Activated CD8-positive, alpha-beta memory T cell treated with anti-CD3 and anti-CD28 coated beads for 36 hours (primary cell): ENCODE data around the gene ANKRD2. TPM values are rescaled to one million over a fixed set of nuclear protein-coding genes. Genes with fewer than 3 reads are reported as not detected.
"Not testable (repeated sequence)": the region's sequence is repeated elsewhere in the genome, so short reads cannot be mapped to it uniquely, and the experiment has no call there.

Source experiments
- CTCF ChIA-PET: fragments of 350-600 bp; sonication (Branson Sonifier 250); formaldehyde crosslinking; loops from one replicate; lab custom pipeline; 2021; ENCODE audit warnings: antibody characterized with exemption; lab: Charles Lee
- POLR2A ChIA-PET: fragments of 350-600 bp; sonication (Branson Sonifier 250); formaldehyde crosslinking; loops from one replicate; lab custom pipeline; 2021; ENCODE audit warnings: antibody characterized with exemption; lab: Charles Lee
- total RNA-seq, 2 experiments: library from RNA; stranded (reverse); gene quantifications; one replicate each; pipeline ENCODE4 v1.2.3, GENCODE V29; 2021

ANKRD2 gene
- total RNA-seq, 2 experiments from 2014 or later, result 0.13 TPM; not detected in 1

- CTCF ChIA-PET, result interaction anchor here (1.5 kb wide), 1 partner anchor 12 kb away, joined by 6 read pairs; no protein-coding TSS in a partner anchor
- POLR2A ChIA-PET, result no interaction called here
These were observed 30.2 kb upstream of the ANKRD2 start for GRCh38 chr10:97542169-97543024.

DNA sequence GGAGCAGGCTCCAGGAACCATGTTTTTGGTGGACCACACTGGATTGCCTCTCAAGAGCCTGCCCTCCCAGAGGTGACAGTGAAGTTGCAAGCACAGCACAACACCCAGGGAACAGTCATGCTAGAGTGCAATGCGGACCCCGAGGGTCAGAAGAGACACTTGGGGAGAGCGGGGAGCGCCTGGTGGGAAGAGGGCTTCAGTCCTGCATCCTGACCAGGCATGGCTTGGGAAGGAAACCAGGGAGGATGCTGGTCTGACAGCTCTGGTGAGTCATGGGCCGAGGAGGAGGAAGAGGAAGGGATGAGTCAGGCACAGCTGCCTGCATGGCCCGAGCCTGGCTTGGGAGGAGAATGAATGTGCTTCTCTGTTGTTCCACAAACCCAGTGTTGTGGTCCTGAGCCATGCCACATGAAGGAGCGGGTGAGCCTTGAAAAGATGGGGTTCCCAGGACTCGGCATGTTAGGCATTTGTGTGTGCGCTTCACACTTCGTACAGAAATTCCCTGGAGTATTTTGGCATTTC is 29.5 kb upstream of the ANKRD2 start:
- ChIA-PET CTCF (interaction anchor here (1.5 kb wide), 1 partner anchor 11 kb away, joined by 6 read pairs; no protein-coding TSS in a partner anchor), POLR2A (no interaction called here)

DNA sequence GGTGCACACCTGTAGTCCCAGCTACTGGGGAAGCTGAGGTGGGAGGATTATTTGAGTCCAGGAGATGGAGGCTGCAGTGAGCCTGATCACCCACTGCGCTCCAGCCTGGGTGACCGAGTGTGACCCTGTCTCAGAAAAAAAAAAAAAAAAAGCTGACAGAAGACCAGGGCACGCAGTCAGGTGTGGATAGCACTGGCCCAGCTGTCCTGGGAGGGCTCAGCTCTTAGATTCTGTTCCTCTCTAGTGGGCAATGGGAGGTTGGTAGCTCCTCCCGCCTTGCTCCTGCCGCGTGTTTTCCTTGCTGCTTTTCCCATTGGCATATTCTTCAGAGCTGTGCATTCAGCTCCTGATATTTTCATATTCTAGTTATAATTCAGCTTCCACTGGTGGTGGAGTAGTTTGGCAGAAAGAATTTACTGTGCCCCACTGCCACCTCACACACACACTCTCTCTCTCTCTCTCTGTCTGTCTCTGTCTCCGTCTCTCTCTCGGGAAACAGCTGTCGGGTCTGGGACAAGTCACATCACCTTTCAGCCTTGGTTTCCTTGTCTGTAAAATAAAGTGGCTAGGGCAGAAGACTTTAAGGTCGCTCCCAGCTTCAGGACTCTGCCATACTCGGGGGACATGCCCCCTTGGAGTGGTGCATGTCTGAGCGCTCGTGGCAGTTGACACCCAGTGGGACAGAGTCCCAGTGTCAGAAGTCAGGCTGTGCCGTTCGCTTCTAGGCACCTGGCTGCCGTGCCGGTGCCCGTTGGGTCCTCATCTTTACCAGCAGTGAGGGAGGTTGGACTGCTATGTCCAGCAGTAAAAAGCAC is 25.9 kb upstream of the ANKRD2 start:
- CTCF ChIA-PET, result interaction anchor here (0.7 to 0.8 kb wide), 2 partner anchors 67 to 249 kb away, joined by 3 to 4 read pairs; no protein-coding TSS in a partner anchor
- POLR2A ChIA-PET, result no interaction called here

GRCh38 chr10:97547271-97547600 is 25.3 kb upstream of the ANKRD2 start:
- POLR2A ChIA-PET, result no interaction called here
- CTCF ChIA-PET, result no interaction called here

DNA sequence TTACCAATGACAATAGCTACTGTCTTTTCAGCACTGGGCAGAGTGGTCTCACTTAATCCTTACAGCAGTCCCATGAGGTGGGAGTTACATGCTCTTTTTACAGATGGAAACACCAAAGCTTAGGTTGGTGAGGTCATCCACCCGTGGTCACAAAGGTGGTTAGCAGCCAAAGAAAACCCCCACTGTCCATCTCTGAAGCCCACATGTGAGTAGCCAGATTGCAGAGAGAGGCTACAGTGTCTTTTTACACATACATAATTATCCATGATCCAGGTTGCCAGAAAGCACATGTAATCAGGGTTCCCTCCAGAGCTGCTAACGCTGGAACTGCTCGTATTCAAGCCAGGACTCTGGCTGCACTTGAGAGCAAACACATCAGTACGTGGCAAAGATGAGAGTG is 24.6 kb upstream of the ANKRD2 start:
- ChIA-PET CTCF (no interaction called here), POLR2A (no interaction called here)

- POLR2A ChIA-PET, result no interaction called here
- CTCF ChIA-PET, result interaction anchor here (1.0 kb wide), 1 partner anchor 23 kb away, joined by 3 read pairs; no protein-coding TSS in a partner anchor
These were observed 23.6 kb upstream of the ANKRD2 start for GRCh38 chr10:97548828-97549455.

DNA sequence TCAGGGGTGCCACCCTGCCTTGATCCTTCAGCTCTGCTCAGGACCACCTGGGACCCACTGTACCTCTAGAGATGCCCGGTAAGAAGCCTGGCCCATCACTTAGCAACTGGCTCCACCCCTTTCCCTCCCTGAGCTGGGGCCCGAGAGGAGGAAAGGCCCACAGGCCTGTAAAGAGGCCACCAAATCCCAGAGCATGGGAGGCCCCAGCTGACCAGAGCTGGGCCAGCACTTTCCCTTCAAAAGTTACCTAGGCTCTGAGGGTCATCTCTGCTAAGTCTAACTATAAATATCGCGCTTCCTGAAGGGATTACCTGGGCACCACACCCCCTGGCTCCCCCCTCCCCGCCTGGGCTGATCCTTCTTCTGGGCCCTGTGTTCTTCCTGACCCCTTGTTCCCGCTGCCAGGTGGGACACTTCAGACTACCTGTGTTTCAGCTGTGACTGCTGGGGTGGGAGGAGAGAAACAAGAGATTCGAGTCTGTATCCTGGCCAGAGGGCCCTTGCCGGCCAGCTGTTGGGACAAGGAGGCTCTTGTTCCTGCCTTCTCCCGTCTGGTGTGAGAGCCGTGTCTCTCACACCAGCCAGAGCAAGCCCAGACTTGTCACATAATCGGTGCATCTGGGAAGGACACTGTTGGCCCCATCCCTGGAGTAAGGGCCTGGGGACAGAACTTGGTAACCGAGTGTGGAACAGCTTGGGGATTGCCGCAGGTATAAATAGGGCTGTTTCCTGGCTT is 22.8 kb upstream of the ANKRD2 start:
- POLR2A ChIA-PET, result no interaction called here
- CTCF ChIA-PET, result interaction anchor here (1.0 kb wide), 1 partner anchor 22 kb away, joined by 3 read pairs; no protein-coding TSS in a partner anchor

GRCh38 chr10:97550336-97551149 is 22.0 kb upstream of the ANKRD2 start:
- ChIA-PET CTCF (interaction anchor here (1.2 to 1.3 kb wide), 2 partner anchors 88 to 143 kb away, joined by 3 to 4 read pairs; no protein-coding TSS in a partner anchor), POLR2A (no interaction called here)

- CTCF ChIA-PET, result interaction anchor here (1.2 to 4.1 kb wide), 3 partner anchors 16 to 144 kb away, joined by 3 to 20 read pairs (median 4); no protein-coding TSS in a partner anchor
- POLR2A ChIA-PET, result no interaction called here
These were observed 21.3 kb upstream of the ANKRD2 start for GRCh38 chr10:97551271-97551670.

DNA sequence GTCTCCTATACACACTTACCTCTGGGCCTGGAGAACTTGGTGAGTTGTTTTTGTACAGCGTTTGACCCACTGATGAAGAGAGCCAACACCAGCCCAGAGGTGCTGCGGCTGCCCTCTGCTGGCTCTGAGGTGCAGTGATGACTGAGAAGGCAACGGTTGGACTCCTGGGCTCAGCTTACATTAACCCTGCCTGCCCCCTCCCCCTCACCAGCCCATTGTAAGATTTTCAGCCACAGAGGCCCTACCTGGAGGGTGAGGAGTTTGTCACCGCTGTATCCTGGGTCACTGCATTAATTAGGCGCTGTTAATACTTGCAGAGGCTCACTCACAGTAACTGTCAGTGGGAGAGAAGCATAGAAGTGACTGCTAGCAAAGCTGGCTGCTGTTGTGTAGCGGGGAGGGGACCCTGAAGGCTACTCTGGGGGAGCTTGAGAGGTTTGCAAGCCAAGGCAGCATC is 19.0 kb upstream of the ANKRD2 start:
- CTCF ChIA-PET, result interaction anchor here (0.6 to 4.1 kb wide), 10 partner anchors 11 to 280 kb away, joined by 3 to 20 read pairs (median 4); no protein-coding TSS in a partner anchor
- POLR2A ChIA-PET, result no interaction called here

DNA sequence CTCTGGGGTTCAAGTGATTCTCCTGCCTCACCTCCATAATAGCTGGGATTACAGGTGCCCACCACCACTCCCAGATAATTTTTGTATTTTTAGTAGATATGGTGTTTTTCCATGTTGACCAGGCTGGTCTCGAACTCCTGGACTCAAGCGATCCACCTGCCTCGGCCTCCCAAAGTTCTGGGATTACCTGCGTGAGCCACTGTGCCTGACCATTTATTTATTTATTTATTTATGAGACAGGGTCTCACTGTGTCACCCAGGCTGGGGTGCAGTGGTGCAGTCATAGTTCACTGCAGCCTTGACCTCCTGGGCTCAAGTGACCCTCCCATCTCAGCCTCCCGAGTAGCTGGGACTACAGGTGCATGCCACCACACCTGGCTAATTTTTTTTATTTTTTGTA is 18.2 kb upstream of the ANKRD2 start:
- CTCF ChIA-PET, result interaction anchor here (0.6 to 4.1 kb wide), 8 partner anchors 11 to 155 kb away, joined by 3 to 20 read pairs (median 4); no protein-coding TSS in a partner anchor
- POLR2A ChIA-PET, result not testable (repeated sequence)

DNA sequence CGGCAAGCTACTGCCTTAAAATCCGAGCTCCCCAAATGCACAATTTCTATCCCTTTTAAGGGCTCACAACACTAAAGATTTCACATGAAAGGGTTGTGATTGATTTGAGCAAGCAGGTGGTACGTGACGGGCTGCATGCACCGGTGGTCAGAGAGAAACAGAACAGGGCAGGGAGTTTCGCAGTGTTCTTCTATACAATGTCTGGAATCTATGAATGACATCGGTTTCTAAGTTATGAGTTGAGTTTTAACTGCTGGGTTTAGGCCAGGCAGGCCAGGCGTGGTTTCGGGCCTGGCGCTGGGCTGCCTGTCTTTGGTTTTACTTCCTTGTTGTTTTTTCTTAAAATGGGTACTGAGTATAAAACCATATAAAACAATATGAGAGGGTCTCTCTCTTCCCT is 17.0 kb upstream of the ANKRD2 start:
- POLR2A ChIA-PET, result not testable (repeated sequence)
- CTCF ChIA-PET, result interaction anchor here (4.1 kb wide), 1 partner anchor 20 kb away, joined by 20 read pairs; no protein-coding TSS in a partner anchor

DNA sequence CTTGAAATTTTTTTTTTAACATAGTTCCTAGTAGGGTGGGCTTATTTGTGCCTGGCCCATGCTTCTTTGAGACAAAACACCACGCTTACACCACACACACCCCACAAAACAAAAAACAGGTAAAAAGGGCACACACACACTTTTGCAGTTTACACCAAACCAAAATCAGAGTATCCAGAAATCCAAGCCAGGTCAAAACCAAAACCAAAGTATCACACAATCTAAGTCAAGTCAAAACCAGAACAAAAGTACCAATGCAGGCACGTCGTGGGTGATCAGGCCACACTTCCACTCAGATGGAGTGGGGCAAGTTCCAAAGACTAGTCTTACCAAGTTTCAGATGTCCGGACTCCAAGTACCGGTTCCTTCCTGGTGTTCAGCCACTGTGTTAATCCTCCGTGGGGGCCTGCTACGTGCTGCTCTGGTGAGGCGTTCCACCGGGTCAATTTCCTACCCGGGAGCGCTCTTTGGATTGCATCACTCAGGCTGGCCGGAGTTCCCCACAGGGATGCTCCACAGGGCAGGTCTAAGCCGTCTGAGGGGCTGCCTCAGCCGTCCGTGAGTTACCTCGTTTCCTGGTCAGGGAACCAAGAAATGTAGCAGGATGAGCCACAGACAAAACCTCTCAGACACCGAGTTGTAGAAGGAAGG is 11.7 kb upstream of the ANKRD2 start:
- CTCF ChIA-PET, POLR2A ChIA-PET: not testable (repeated sequence)

GRCh38 chr10:97561386-97562077 is 11.0 kb upstream of the ANKRD2 start:
- CTCF ChIA-PET, POLR2A ChIA-PET: not testable (repeated sequence)

GRCh38 chr10:97562329-97562728 is 10.2 kb upstream of the ANKRD2 start:
- CTCF ChIA-PET, POLR2A ChIA-PET: not testable (repeated sequence)

DNA sequence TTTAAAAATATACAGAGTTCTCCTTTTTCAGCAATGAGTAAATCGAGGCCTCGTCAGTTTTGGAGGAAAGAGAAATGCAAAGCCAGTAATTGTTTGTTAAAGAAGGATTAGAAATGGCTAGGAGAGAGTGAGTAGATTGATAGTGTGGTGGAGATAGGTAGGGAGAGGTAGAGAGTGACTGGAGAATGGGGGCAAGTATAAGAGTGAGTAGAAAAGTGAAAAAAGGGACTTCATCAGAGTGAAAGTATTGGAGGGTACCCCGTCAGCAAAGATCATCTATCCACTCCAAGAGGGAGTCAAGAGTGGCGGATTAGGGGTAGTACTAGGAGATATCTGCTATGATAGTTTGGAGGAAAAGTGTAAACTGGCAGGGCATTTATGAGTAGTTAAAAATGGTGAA is 9.2 kb upstream of the ANKRD2 start:
- CTCF ChIA-PET, result no interaction called here

More for the DNA sequence above, 9.2 kb upstream of the ANKRD2 start:
- POLR2A ChIA-PET, result no interaction called here
